Neural progenitor cell (in vitro differentiated cells): Measurements from ENCODE around the gene POC1A.

Experiments used
- EZH2 ChIP-seq: fragments of 200-600 bp; sonication (generic); IDR thresholded peaks from 2 replicates; pipeline ENCODE4 v1.6.1; 2017; ENCODE audit warnings: antibody characterized with exemption, mild to moderate bottlenecking, moderate library complexity
- TF ChIP-seq, protein P1 (sequence below): fragments of 200-600 bp; sonication (generic); IDR thresholded peaks from 2 replicates; pipeline ENCODE4 v1.5.1; 2017; ENCODE audit warnings: antibody characterized with exemption, mild to moderate bottlenecking

- TF ChIP-seq, protein P1, sequence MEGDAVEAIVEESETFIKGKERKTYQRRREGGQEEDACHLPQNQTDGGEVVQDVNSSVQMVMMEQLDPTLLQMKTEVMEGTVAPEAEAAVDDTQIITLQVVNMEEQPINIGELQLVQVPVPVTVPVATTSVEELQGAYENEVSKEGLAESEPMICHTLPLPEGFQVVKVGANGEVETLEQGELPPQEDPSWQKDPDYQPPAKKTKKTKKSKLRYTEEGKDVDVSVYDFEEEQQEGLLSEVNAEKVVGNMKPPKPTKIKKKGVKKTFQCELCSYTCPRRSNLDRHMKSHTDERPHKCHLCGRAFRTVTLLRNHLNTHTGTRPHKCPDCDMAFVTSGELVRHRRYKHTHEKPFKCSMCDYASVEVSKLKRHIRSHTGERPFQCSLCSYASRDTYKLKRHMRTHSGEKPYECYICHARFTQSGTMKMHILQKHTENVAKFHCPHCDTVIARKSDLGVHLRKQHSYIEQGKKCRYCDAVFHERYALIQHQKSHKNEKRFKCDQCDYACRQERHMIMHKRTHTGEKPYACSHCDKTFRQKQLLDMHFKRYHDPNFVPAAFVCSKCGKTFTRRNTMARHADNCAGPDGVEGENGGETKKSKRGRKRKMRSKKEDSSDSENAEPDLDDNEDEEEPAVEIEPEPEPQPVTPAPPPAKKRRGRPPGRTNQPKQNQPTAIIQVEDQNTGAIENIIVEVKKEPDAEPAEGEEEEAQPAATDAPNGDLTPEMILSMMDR = no peak
- TF ChIP-seq EZH2 = no peak
These were observed 37.4 kb upstream of the POC1A start for GRCh38 chr3:52191663-52192062.
